Epithelial cell of esophagus (primary cell): ENCODE data around the gene CNTNAP1.

Experiments used
- DNase-seq: peaks from one replicate; pipeline ENCODE4 v3.0.0; 2010; ENCODE audit warnings: low read depth
- H3K4me3 ChIP-seq: 2 replicates; pipeline ENCODE4 v1.5.1; 2011; ENCODE audit warnings: mild to moderate bottlenecking, low read length, control low read depth
- CTCF ChIP-seq: IDR thresholded peaks from 2 replicates; pipeline ENCODE4 v1.5.1; 2011; ENCODE audit warnings: low read depth, mild to moderate bottlenecking, low read length, control low read depth, inconsistent platforms; ENCODE audit not compliant: insufficient read depth; ENCODE audit errors: missing control alignments

The CNTNAP1 gene

GRCh38 chr17:42687707-42688320 lies 5.5 kb downstream of the CNTNAP1 start:
- no peak overlapping the region for H3K4me3 ChIP-seq
- no peak for DNase-seq
- no peak for TF ChIP-seq CTCF

GRCh38 chr17:42690596-42690995 lies 8.3 kb downstream of the CNTNAP1 start:
- TF ChIP-seq CTCF, result no peak
- no peak overlapping the region for H3K4me3 ChIP-seq
- DNase-seq, result no peak

GRCh38 chr17:42691021-42691545 lies 8.8 kb downstream of the CNTNAP1 start:
- DNase-seq, result no peak
- no peak for TF ChIP-seq CTCF

GRCh38 chr17:42692489-42692888 lies 10.2 kb downstream of the CNTNAP1 start:
- no peak overlapping the region for H3K4me3 ChIP-seq
- no peak for DNase-seq
- no peak for TF ChIP-seq CTCF

More at GRCh38 chr17:42691021-42691545, 8.8 kb downstream of the CNTNAP1 start:
- no peak overlapping the region for H3K4me3 ChIP-seq

- no peak for TF ChIP-seq CTCF
- no peak overlapping the region for H3K4me3 ChIP-seq
- no peak for DNase-seq
Observed at GRCh38 chr17:42694524-42694923, 12.2 kb downstream of the CNTNAP1 start.

GRCh38 chr17:42695500-42695899 lies 13.2 kb downstream of the CNTNAP1 start:
- no peak for TF ChIP-seq CTCF
- no peak for DNase-seq
- no peak overlapping the region for H3K4me3 ChIP-seq
